GM12878 (cell line): Measurements from ENCODE around the gene RPS3. TPM values are rescaled to one million over a fixed set of nuclear protein-coding genes. Genes with fewer than 3 reads are reported as not detected.

Source experiments
- ATAC-seq: fragments of 200-7000 bp; cut with Tn5 transposase; 3 replicates; pipeline ENCODE4 v1.9.1; 2020; ENCODE audit warnings: mild to moderate bottlenecking, moderate library complexity
- BruUV-seq: library from RNA; stranded (reverse); fragments of 400-500 nt; replicated peaks from 2 replicates; lab custom pipeline; 2021; lab: Mats Ljungman, UMichigan
- CTCF ChIA-PET: fragments of 300-600 bp; sonication (Branson Sonifier 250); formaldehyde crosslinking; extraction: SDS; loops from one replicate; lab custom pipeline; 2021; ENCODE audit warnings: inconsistent platforms; lab: Yijun Ruan, JAX
- POLR2A ChIA-PET: fragments of 350-600 bp; formaldehyde crosslinking; extraction: SDS; loops from one replicate; lab custom pipeline; 2021; ENCODE audit warnings: inconsistent platforms; lab: Charles Lee
- RAD21 ChIA-PET: fragments of 300-600 bp; sonication (Branson Sonifier 250); formaldehyde crosslinking; loops from one replicate; lab custom pipeline; 2023; ENCODE audit warnings: antibody characterized with exemption; ENCODE audit not compliant: unreplicated experiment; lab: Charles Lee
- SMC1A ChIA-PET: fragments of 300-600 bp; sonication (Branson Sonifier 250); formaldehyde crosslinking; loops from one replicate; lab custom pipeline; 2023; ENCODE audit not compliant: unreplicated experiment, uncharacterized antibody; lab: Charles Lee
- DNase-seq: peaks from one replicate; pipeline ENCODE4 v3.0.0-alpha.2; 2011; ENCODE audit warnings: low read depth, low spot score
- FAIRE-seq: peaks from 3 replicates; lab custom pipeline; 2011; peaks lifted over from hg19 to GRCh38; lab: Jason Lieb, UNC
- H2AFZ ChIP-seq: 2 replicates; pipeline ENCODE4 v1.6.0; 2011; ENCODE audit warnings: low read depth, low read length, control low read depth; ENCODE audit not compliant: control insufficient read depth
- H3K27ac ChIP-seq: 2 replicates; pipeline ENCODE4 v1.5.1; 2011; ENCODE audit warnings: control low read depth; ENCODE audit not compliant: control insufficient read depth, insufficient read depth
- H3K27me3 ChIP-seq, 2 experiments: replicated peaks in 1 of 2; 2 replicates each; pipeline versions ENCODE4 v1.6.0 to v1.6.1; 2011; ENCODE audit warnings: low read length in 1 of 2; ENCODE audit not compliant: control insufficient read depth in 2 of 2, insufficient read depth in 2 of 2
- H3K36me3 ChIP-seq, 2 experiments: 2 replicates each; pipeline ENCODE4 v1.5.1; 2011; ENCODE audit warnings: low read length in 1 of 2; ENCODE audit not compliant: control insufficient read depth in 2 of 2, insufficient read depth in 2 of 2
- H3K4me1 ChIP-seq: 2 replicates; pipeline ENCODE4 v1.6.1; 2011; ENCODE audit warnings: mild to moderate bottlenecking, low read length, moderate library complexity, mixed read lengths; ENCODE audit not compliant: control insufficient read depth, insufficient read depth
- H3K4me2 ChIP-seq: 2 replicates; pipeline ENCODE4 v1.6.0; 2011; ENCODE audit warnings: control low read depth; ENCODE audit not compliant: control insufficient read depth, insufficient read depth
- H3K4me3 ChIP-seq: fragments of 200-600 bp; sonication (generic); 2 replicates; pipeline ENCODE4 v1.5.1; 2016
- H3K79me2 ChIP-seq: 2 replicates; pipeline ENCODE4 v1.6.0; 2011; ENCODE audit warnings: low read length; ENCODE audit not compliant: control insufficient read depth, insufficient read depth
- H3K9ac ChIP-seq: 2 replicates; pipeline ENCODE4 v1.8.0; 2011; ENCODE audit warnings: low read length, control low read depth, mixed read lengths; ENCODE audit not compliant: control insufficient read depth, insufficient read depth
- H3K9me3 ChIP-seq: replicated peaks from 3 replicates; pipeline ENCODE4 v1.5.1; 2011; ENCODE audit warnings: mild to moderate bottlenecking, low read length; ENCODE audit not compliant: control insufficient read depth, insufficient read depth
- H4K20me1 ChIP-seq: 2 replicates; pipeline ENCODE4 v1.6.0; 2011; ENCODE audit not compliant: control insufficient read depth, insufficient read depth
- BACH1 ChIP-seq: fragments of 450-650 bp; IDR thresholded peaks from 2 replicates; pipeline ENCODE4 v1.6.1; 2017; ENCODE audit warnings: mild to moderate bottlenecking, borderline replicate concordance
- CHD2 ChIP-seq: IDR thresholded peaks from 2 replicates; pipeline ENCODE4 v1.6.1; 2011; ENCODE audit warnings: low read depth, low read length, improper control_type of control experiment, borderline replicate concordance
- JUNB ChIP-seq: IDR thresholded peaks from 2 replicates; pipeline ENCODE4 v1.6.1; 2016; ENCODE audit warnings: antibody characterized with exemption, mild to moderate bottlenecking
- KAT2A ChIP-seq: conservative IDR thresholded peaks from 2 replicates; pipeline ENCODE4 v1.6.1; 2011; ENCODE audit warnings: low read depth, low read length; ENCODE audit not compliant: control insufficient read depth
- MYC ChIP-seq: IDR thresholded peaks from 2 replicates; pipeline ENCODE4 v1.6.1; 2011; ENCODE audit warnings: mild to moderate bottlenecking, low read length, moderate library complexity, inconsistent platforms; ENCODE audit not compliant: insufficient read depth, insufficient replicate concordance, insufficient read length, severe bottlenecking
- NFIC ChIP-seq: IDR thresholded peaks from 2 replicates; pipeline ENCODE4 v1.6.1; 2012; ENCODE audit warnings: low read depth, mild to moderate bottlenecking, inconsistent platforms, low read length, moderate library complexity
- POLR2A ChIP-seq: IDR thresholded peaks from 2 replicates; pipeline ENCODE4 v1.6.1; 2011; ENCODE audit warnings: low read depth, mild to moderate bottlenecking, low read length
- POLR2AphosphoS5 ChIP-seq: IDR thresholded peaks from 2 replicates; pipeline ENCODE4 v1.6.1; 2011; ENCODE audit warnings: mild to moderate bottlenecking, low read length, inconsistent platforms
- RB1 ChIP-seq: fragments of 450-650 bp; formaldehyde crosslinking; IDR thresholded peaks from 2 replicates; pipeline ENCODE4 v1.6.1; 2017; ENCODE audit warnings: mild to moderate bottlenecking, borderline replicate concordance
- TCF3 ChIP-seq: IDR thresholded peaks from 2 replicates; pipeline ENCODE4 v1.6.1; 2012; ENCODE audit warnings: low read depth, mild to moderate bottlenecking, low read length, borderline replicate concordance; ENCODE audit not compliant: insufficient read depth
- WGBS: methylation state at CpG from one replicate; pipeline ENCODE4 v1.1.6; 2016; ENCODE audit warnings: low lambda C conversion rate; ENCODE audit not compliant: insufficient replicate concordance, insufficient coverage; ENCODE audit errors: missing lambda C conversion rate; 5-methylcytosine and 5-hydroxymethylcytosine counted together
- in situ Hi-C: fragments of 300-500 bp; cut with MboI; formaldehyde crosslinking; loops from 9 replicates; pipeline ENCODE4 v1.14.3; 2018; ENCODE audit warnings: mixed read lengths
- intact Hi-C: fragments of 100-400 bp; cut with micrococcal nuclease; formaldehyde crosslinking; loops from one replicate; pipeline ENCODE4 v1.14.2; 2022; ENCODE audit not compliant: unreplicated experiment
- polyA plus RNA-seq, 11 experiments: library from polyadenylated mRNA; depleted of rRNA in 4 of 11; unstranded in 6 of 11; stranded (reverse) in 5 of 11; fragments of >200 nt; fragmentation: Nextera tagmentation in 4 of 11; fragmentation: Illumina TruSeq in 1 of 11; extraction: Ambion mirVana in 4 of 11; extraction: Trizol in 1 of 11; gene quantifications; 1 replicate in 1 of 11; 2 replicates in 10 of 11; pipeline versions ENCODE4 v1.2.1 to v1.2.3, GENCODE V29; 2011 to 2016; ENCODE audit warnings: inconsistent platforms in 2 of 11, missing spikeins in 2 of 11, low read depth in 1 of 11
- total RNA-seq, 4 experiments: library from RNA; depleted of rRNA in 3 of 4; stranded (reverse); fragments of >200 nt in 3 of 4; fragmentation: Illumina TruSeq in 1 of 4; extraction: Trizol in 1 of 4; gene quantifications; 2 replicates each; pipeline versions ENCODE4 v1.2.1 to v1.2.3, GENCODE V29; 2013 to 2021
- TF ChIP-seq, protein P1 (sequence below): IDR thresholded peaks from 2 replicates; pipeline ENCODE4 v1.6.1; 2012; ENCODE audit warnings: low read depth, low read length, improper control_type of control experiment

RPS3 gene
- total and polyA plus RNA-seq, 10 of the 15 experiments (the other 5 are each of a cell fraction or from before 2014, with no cell fraction given), result 2,127 to 9,556 (median 4,327) TPM

- RAD21 ChIA-PET, result no interaction called here
- Histone ChIP-seq H3K27ac (no peak overlapping the region; the same call in 1 of the 2 replicates), H3K4me1 (no peaks in the 10 kb centered on the region; the same call in 1 of the 2 replicates), H3K79me2 (peaks cover 72% of the 10 kb centered on the region), H2AFZ (no peak overlapping the region), H3K27me3 (no peaks in the 10 kb centered on the region), H3K4me3 (peak overlapping the region; percentile 88), H4K20me1 (peaks cover 39% of the 10 kb centered on the region), H3K9me3 (no peaks in the 10 kb centered on the region), H3K36me3 (peaks cover 25 to 56% of the 10 kb centered on the region in 2 experiments), H3K4me2 (peak overlapping the region; percentile 38), H3K9ac (peak overlapping the region; percentile 37; the same call in 1 of the 2 replicates)
- SMC1A ChIA-PET, result interaction anchor here (1.4 kb wide), 1 partner anchor 10 kb away, joined by 3 read pairs; no protein-coding TSS in a partner anchor
- intact Hi-C loops, result no loop called here
- DNase-seq (no peak), FAIRE-seq (no peak), ATAC-seq (no peak)
- CTCF ChIA-PET, result interaction anchor here (1.2 kb wide), 1 partner anchor 18 kb away, joined by 3 read pairs; no protein-coding TSS in a partner anchor
- no TSS peak for BruUV-seq
- in situ Hi-C loops, result no loop called here
- whole genome bisulfite sequencing, result 69% methylated on average over 1 of the region's 1 CpG
- peak; percentile 32; the same call in 1 of the 2 replicates for TF ChIP-seq BACH1
- peak; percentile 68 for TF ChIP-seq POLR2AphosphoS5
- TF ChIP-seq, protein P1, sequence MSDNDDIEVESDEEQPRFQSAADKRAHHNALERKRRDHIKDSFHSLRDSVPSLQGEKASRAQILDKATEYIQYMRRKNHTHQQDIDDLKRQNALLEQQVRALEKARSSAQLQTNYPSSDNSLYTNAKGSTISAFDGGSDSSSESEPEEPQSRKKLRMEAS, result no peak
- POLR2A ChIA-PET, result no interaction called here
These were observed 3.7 kb downstream of the RPS3 start for GRCh38 chr11:75403037-75403436.

DNA sequence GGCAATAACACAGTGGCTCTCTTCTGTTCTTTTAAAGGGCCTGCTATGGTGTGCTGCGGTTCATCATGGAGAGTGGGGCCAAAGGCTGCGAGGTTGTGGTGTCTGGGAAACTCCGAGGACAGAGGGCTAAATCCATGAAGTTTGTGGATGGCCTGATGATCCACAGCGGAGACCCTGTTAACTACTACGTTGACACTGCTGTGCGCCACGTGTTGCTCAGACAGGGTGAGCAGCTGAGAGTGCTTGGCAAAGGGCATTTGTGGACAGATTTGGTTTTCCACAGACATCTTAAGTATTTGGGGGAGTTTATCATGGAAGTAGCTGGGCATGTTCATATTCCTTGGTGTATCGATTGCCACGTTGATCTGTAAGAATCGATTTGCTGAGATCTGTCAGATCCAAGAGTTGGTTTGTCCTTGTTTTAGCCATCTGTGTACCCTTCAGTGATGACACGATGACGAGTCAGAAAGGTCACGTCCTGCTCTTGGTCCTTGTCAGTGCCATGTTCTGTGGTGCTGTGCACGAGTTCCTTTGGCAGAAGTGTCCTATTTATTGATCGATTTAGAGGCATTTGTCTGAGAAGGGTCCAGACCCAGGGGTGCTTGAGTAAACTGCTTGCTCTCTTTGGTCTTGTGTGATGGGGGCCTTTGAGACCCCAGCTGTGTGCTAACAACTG lies 4.8 kb downstream of the RPS3 start:
- intact Hi-C loops, result no loop called here
- SMC1A ChIA-PET, result interaction anchor here (1.4 kb wide), 1 partner anchor 11 kb away, joined by 3 read pairs; no protein-coding TSS in a partner anchor
- 85% methylated on average over 15 of the region's 15 CpGs for WGBS

More for the DNA sequence above, 4.8 kb downstream of the RPS3 start:
- Histone ChIP-seq H2AFZ (no peak overlapping the region), H4K20me1 (peaks cover 39% of the 10 kb centered on the region), H3K9ac (peak overlapping the region; percentile 34; the same call in 1 of the 2 replicates), H3K79me2 (peaks cover 73% of the 10 kb centered on the region), H3K36me3 (peaks cover 29 to 57% of the 10 kb centered on the region in 2 experiments), H3K4me2 (peak overlapping the region; percentile 44), H3K27me3 (no peaks in the 10 kb centered on the region), H3K27ac (no peak overlapping the region), H3K9me3 (no peaks in the 10 kb centered on the region), H3K4me3 (peak overlapping the region; percentile 88; the same call in 1 of the 2 replicates), H3K4me1 (no peaks in the 10 kb centered on the region; the same call in 1 of the 2 replicates)
- ChIA-PET CTCF (interaction anchor here (1.2 to 1.3 kb wide), 2 partner anchors 11 to 20 kb away, joined by 3 read pairs; no protein-coding TSS in a partner anchor), RAD21 (no interaction called here), POLR2A (no interaction called here)
- TF ChIP-seq NFIC (no peak), TCF3 (no peak), JUNB (no peak), POLR2A (peak; percentile 46), RB1 (no peak), CHD2 (no peak), KAT2A (no peak), MYC (no peak), POLR2AphosphoS5 (peak; percentile 64)
- no peak for FAIRE-seq
- in situ Hi-C loops, result no loop called here
- no TSS peak for BruUV-seq
- no peak for ATAC-seq
- no peak for DNase-seq
